Urothelium cell line (cell line): ENCODE measurements around the gene PRTG.
"Not testable (repeated sequence)": the region's sequence is repeated elsewhere in the genome, so short reads cannot be mapped to it uniquely, and the experiment has no call there.

Source experiments
- DNase-seq: peaks from one replicate; pipeline ENCODE4 v3.0.0; 2011; ENCODE audit warnings: low spot score, mixed read lengths
- FAIRE-seq: peaks from 2 replicates; lab custom pipeline; 2011; peaks lifted over from hg19 to GRCh38; lab: Jason Lieb, UNC

PRTG gene

DNA sequence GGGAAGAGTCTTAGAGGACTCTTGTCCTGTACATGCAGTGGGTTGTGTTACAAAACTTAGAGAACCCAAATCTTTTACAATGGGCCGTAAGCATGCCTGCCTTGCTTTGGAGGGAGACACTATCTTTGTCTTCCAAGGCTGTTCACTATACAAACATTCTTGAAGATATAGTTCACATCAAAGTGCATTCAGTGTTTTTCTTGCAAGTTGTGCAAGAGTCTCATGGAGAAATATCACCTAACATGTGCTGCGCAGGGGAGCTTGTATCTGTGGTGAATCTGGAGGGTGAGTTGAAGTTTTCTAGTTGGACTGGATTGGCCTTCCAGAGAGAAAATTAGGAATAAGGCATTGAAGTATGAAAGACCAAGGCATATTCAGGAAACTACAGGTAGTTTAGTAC is 7.8 kb upstream of the PRTG start:
- FAIRE-seq, result no peak
- no peak for DNase-seq

GRCh38 chr15:55743729-55744655 is 1.0 kb upstream of the PRTG start:
- DNase-seq (no peak), FAIRE-seq (no peak)

- peak; percentile 49 for DNase-seq
These were observed 440 bp downstream of the PRTG start for GRCh38 chr15:55742498-55742926.

DNA sequence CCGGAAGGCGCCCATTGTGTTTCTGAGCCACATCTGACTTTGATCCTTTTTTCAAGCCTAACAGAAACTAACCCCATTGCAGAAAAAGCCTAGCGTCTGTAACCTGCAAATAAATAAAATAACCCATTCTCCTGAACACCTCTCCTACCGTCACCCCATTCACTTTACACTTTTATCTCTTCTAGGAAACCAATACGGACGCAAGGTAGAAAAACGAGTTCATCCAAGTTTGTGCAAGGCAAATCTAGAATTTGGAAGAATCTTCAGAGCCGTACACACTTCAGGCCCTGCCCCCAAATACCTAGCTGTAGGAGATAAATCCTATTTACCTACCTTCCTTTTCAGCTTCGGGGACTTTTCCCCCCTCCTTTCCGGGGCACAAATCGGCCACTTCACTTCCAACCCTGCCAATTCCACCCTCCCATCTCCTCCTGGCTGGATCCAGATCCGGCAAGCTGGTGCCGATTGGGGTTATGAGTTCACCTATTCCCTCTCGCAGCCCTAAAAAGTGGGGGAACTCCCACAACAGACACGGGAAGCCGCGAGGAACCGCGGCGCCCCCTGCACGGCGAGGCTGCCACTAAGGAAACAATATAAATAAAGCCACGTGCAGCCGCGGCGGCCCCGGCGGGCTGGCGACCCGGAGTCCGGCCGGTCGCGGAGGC is 987 bp downstream of the PRTG start:
- FAIRE-seq, result no peak
- DNase-seq, result peak; percentile 21

More at GRCh38 chr15:55742498-55742926, 440 bp downstream of the PRTG start:
- no peak for FAIRE-seq

- DNase-seq, result no peak
- no peak for FAIRE-seq
These were observed 1.7 kb downstream of the PRTG start for GRCh38 chr15:55740981-55741832.

DNA sequence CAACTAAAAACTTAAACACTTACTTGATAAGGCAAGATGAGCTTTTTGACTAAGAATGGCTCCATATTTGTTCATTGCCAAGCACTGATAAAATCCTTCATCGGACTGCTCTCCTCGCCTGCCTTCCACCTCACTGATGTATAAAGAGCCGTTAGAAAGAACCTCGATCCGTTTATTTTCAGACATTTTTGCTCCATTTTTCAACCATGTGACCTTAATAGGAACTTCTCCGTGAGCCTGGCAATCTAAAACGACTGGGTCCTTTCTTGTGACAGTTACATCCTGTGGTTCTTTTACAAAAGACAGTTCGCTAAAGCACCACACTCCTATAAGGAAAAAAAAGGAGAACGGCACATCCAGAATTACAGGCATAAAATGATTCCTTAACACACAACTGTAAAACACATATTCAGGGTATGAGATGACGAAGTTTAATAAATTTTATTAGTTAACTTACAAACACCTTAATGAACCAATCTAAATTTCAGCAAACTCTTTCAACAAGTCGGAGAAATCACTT is 2.5 kb downstream of the PRTG start:
- FAIRE-seq, result no peak

GRCh38 chr15:55739641-55740040 is 3.3 kb downstream of the PRTG start:
- FAIRE-seq (no peak), DNase-seq (no peak)

More for the DNA sequence above, 2.5 kb downstream of the PRTG start:
- no peak for DNase-seq

DNA sequence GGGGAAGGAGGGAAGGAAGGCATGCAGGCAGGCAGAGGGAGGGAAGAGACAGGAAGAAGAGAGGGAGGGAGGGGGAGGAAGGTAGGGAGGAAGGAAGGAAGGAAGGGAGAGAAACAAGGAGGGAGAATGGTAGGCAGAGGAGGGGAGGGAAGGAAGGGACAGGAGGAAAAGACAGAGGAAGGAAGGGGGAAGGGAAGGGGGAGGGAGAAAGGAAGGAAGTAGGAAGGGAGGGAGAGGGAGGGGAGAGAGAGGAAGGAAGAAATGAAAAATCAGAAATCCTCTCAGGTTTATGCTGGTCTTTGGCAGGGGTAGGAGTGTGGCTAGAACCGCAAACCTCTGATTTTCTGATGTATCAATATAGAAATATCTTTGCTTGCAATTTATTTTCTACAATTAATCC is 4.2 kb downstream of the PRTG start:
- DNase-seq (no peak), FAIRE-seq (no peak)

DNA sequence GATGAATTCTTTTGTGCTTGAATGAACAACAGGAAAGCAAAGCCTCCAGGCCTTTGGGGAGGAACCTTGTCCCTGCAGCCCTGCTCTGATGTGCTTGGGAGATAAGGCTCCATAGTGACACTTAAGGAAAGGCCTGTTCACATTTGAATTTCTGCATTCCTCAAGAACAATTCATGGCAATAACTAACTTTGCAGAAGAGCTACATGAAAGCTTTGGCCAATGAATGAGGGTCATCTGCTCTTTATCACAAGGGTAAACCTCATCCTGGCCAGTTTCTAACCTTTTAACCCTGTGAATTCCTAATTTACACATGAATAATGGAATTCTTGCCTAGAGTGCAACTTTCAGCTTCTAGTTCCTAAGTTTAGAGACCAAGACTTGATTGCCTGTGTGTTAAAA is 5.6 kb downstream of the PRTG start:
- DNase-seq (no peak), FAIRE-seq (no peak)

DNA sequence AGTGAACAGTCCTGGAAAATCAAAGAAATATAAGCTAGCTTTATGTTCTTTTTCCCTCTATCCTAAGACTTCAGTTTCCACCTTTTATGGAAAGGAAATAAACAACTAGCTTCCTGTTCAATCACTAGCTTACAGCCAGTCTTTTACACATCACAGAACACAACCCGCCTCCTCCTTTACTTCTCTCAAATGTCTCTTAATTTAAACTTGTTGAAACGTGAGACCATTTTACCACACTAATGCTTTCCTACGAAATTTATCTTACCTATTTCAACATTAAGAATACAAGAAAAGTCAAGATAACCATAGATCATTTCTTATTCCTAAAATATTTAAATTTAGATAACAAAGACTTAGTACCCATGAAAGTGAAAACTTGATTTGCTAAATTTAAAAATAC is 6.2 kb downstream of the PRTG start:
- FAIRE-seq, result no peak
- no peak for DNase-seq

DNA sequence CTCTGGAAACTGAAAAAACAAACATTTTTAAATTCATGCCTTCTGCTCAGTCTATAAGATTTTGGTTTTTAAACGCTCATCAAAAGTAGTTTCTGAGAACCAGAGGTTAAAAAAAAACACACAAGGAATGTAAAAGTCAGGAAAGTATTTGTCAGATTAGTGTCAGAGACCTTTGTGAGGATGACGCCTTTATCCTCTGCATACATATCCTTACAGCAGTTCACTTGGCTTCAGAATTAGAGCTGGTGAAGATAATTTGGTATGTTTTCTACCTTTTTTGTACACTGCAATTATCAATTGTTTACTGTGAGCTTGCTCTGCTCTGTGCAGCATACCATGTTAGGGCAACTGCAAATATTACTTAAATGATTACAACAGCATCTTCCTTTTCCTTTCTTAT is 8.3 kb downstream of the PRTG start:
- no peak for DNase-seq

GRCh38 chr15:55733461-55733860 is 9.5 kb downstream of the PRTG start:
- DNase-seq, FAIRE-seq: not testable (repeated sequence)

More for the DNA sequence above, 8.3 kb downstream of the PRTG start:
- FAIRE-seq, result no peak

- DNase-seq (no peak), FAIRE-seq (no peak)
These were observed 21.3 kb downstream of the PRTG start for GRCh38 chr15:55721554-55722185.

DNA sequence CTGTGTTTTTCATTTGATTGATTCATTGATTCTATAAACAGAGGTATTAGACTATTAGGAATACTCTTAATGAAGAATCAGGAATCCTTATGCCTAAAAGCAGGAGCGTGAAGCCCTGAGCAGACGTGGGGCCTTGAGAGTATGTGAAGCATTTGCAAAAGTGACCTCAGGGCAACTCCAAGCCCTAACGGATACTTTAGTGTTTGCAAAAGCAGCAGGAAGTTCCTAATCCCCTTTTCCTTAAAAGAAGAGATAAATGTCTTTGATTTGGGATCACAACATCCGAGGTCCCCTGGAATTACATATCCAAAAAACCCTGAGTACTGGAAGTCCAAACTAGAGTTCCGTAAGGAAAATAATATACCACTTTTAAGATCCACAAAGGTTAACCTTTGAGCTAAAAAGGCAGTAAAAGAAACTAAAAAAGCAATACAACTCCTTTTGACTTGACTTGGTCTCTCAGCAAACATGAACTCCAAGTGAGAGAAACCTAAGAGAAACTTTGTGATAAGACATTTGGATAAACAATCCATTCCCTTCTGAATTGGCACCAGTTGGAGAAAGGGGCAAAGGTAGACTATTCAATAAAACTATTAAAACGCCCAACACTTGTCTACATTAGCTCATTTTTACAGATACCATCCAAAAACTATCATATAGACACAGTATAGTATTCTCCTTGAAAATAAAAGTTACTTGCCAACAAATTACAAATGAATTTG is 27.4 kb downstream of the PRTG start:
- DNase-seq, result no peak
- no peak for FAIRE-seq

DNA sequence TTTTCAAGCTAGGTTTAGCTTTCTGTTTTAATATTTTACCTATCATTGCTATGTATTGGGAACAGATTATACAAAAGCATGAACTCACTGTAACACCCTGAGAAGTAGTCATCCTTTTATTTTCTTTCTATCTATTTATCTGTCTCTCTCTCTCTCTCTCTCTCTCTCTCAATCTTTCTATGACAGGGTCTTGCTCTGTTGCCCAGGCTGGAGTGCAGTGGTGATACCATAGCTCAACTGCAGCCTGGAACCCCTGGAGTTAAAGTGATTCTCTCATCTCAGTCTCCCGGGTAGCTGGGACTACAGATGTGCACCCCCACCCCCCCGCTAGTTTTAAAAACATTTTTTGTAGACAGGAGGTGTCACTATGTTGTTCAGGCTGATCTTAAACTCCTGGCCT is 28.9 kb downstream of the PRTG start:
- no peak for FAIRE-seq

DNA sequence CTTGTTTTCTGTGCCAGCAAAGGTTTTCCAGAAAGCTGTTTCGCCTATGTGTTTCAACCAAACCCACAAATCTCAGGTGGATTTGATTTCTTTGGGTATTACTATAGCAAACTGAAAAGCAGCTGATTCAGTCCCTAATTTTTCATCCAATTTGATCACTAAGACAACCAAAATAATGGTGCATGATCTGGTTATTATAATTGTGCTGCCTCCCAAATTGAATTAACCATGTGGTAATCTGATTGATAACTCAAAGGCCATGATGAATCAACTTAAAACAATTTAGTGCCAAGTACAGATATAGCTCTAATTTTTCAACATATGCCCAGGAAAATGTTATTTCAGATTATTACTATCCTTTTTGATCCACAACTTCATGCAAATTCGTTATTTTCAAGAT is 30.6 kb downstream of the PRTG start:
- FAIRE-seq (no peak), DNase-seq (no peak)

More for the DNA sequence above, 28.9 kb downstream of the PRTG start:
- DNase-seq, result no peak

DNA sequence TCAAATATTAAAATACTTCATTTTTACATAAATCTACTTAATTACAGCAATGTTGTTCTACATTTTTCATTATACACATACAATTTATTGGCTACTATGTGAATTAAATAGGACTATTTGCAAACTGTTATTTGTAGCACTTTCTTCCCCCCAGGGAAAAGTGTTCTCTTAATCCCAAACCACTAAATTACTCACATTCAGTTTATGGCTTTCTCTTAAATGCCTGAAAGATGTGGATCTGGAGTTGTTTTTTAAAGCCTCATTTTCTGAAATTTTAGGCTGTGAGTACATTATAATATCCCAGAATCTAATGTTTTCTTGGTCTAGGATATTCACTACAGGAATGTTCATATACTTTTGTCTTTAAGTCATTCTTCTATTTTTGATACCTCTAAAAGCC is 32.7 kb downstream of the PRTG start:
- DNase-seq, result no peak
- FAIRE-seq, result no peak

DNA sequence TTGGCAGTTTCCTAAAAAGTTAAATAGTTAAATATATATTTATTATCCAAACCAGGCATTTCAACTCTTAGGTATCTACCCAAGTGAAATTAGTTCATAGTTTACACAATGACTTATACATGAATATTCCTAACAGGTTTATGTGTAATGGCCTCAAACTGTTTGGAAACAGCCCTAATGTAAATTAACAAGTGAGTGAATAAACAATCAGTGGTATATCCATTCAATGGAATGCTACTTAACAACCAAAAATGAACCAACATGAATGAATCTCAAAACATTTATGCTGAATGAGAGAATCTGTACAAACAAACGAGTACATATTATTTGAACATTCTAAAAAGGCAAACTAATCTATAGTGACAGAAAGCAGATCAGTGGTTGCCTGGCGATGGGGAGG is 33.5 kb downstream of the PRTG start:
- no peak for FAIRE-seq
- DNase-seq, result no peak

- FAIRE-seq (no peak), DNase-seq (no peak)
These were observed 34.2 kb downstream of the PRTG start for GRCh38 chr15:55708720-55709119.

DNA sequence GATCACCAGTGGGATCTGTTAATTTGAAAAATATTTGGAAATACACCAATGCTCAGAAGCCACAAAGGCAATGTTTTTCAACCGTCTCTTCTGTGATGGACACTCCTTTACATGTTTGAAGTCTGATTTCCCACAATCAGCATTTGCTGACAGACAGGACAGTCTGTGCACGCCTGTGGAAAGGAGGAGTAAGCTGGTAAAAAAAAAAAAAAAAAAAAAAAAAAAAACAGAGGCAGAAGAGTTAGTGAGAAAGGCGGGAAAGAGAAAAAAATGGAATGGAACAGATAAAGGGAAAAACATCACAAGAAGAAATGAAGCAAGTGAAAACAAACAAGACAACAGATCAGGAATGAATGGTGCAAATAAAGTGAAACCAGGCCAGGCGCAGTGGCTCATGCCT is 35.0 kb downstream of the PRTG start:
- DNase-seq (no peak), FAIRE-seq (no peak)
